Myocyte (in vitro differentiated cells): ENCODE data around the gene TMIGD3. TPM values are rescaled to one million over a fixed set of nuclear protein-coding genes. Genes with fewer than 3 reads are reported as not detected.
A peak's percentile ranks its signal among the peaks of the same experiment; 100 is the strongest.

Experiments used
- DNase-seq: peaks from one replicate; pipeline ENCODE4 v3.0.0-alpha.2; 2012; ENCODE audit warnings: low read depth
- total RNA-seq: library from RNA; depleted of rRNA; stranded (reverse); fragments of >200 nt; gene quantifications from 2 replicates; pipeline ENCODE4 v1.2.3, GENCODE V29; 2014

Gene TMIGD3
- total RNA-seq, 1 donor from 2014 or later: not detected

- peak; percentile 78 for DNase-seq
Measured at GRCh38 chr1:111507411-111508201, 4.2 kb upstream of the TMIGD3 start.

- DNase-seq: no peak
Measured at GRCh38 chr1:111506561-111506960, 3.1 kb upstream of the TMIGD3 start.

- DNase-seq: no peak
Measured at GRCh38 chr1:111505641-111506119, 2.2 kb upstream of the TMIGD3 start.

GRCh38 chr1:111504097-111504496, 664 bp upstream of the TMIGD3 start:
- DNase-seq: no peak

GRCh38 chr1:111501645-111502044, 1.8 kb downstream of the TMIGD3 start:
- no peak for DNase-seq

DNA sequence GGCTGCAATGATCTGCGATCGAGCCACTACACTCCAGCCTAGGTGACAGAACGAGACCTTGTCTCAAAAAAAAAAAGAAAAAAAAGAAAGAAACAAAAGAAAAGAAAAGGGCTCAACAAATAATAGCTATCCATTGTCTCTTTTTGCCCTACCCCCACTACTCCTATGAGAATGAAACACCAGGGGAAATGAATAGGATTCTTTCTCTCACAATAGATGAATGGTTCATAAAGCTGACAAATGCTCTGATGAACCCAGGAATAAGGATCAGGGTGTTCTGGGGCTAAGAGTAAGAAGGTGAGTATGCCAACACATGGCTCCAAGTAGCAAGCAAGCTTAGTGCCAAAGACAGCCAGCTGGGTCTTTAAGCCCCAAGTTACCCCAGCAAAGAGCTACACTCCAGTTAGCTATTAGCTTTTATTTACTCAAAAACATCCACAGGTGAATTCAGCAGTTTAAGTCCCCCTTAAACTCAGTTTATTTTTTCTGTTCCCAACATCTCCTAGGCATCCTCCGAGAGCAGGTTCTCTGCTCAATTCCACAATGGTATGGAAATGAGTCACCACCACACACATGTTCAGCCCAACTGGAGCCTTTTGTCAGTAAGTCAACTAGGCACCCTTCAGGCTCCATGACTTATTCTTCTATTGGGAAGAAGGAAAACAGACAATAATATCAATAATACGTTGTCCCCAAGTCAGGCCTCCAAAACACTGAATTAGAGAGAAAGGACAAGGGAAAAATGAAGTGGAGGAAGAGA, 4.2 kb downstream of the TMIGD3 start:
- DNase-seq: no peak

DNA sequence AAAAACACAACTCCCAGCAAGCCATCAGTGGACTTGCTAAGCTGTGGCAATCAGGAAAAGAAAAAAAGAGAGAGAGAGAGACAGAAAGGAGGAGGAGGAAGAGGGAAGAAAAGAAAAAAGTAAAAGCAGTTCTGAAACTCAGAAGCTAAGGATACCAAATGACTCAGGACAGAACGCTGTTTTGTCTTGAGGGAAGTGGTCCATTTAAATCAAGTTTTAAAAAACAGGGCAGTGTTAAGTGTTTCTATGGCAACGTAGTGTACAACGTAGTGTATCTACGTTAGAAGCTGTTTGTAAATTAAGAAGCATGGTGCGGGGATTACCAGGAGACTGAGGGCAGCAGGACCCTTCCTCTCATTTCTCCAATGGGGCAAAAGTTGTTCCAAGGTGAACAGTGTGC, 5.8 kb downstream of the TMIGD3 start:
- DNase-seq: no peak

DNA sequence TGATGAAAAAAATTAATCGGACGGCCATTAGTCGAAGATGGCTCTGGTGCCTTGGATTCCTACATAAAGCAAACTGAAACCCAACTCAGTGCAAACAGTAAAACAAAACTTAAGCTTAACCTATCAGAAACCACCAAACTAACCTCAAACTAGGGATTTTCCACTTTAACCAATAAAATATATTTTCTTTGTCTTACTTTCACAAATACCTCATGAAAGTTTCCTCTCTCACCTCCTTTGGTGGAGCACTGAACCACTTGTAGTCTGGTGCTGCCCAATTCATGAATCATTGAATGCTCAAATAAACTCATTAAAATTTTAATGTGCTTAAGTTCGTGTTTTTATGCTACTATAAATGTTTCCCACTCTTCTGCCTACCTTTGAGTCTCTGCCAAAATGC, 7.0 kb downstream of the TMIGD3 start:
- no peak for DNase-seq

DNA sequence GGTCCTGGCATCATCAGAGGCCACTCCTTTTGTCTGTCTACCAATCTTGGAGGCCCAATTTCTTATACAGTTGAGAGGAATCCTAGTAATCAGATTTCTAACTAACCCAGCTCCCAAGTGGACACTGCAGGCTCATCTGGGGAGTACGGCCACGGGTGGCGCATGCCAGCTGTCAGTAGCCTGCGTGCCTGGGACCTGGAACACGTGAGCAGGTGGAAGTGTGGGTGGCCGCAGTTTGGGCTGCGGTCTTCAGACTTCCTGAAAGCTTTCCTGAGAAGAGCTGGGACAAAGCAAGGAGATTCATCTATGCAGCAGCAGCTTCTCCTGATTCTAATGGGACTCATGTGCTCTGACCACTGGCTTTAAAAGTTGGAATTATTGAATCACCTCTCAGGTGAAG, 12.4 kb downstream of the TMIGD3 start:
- no peak for DNase-seq

DNA sequence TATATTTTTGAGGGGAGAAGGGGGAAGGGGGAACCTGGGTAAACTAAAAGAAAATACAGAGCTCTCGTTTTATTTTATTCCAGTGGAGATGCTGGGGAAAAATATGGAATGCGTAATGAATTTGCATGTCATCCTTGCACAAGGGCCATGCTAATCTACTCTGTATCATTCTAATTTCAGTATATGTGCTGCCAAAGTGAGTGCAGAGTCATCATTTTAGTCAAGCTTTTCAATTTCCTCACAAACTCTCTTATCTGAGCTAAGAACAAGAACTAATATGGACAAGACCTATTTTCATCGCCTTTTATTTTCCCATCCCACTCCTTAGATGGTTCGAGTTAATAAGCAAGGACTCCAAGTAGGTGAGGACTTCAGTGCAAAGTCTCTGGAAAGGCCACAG, 13.2 kb downstream of the TMIGD3 start:
- no peak for DNase-seq

- DNase-seq: no peak
Measured at GRCh38 chr1:111489604-111490003, 13.8 kb downstream of the TMIGD3 start.

DNA sequence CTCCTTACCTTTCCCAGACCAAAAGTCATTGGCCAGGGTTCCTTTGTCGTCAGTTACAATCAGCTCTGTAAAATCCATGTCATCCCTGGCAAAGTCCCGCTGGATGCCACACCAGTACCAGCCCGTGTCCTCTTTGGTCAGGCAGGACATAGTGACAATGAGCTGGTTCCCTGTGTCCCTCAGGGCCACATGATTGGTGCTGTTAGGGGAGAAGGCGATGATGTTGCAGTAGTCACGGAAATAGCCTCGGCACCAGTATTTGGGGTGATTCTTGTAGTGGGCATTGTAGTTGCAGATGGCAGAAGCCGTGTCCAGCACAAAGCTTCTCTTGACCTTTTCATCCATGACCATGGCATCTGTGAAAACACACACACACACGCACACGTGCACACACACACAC, 14.8 kb downstream of the TMIGD3 start:
- DNase-seq: no peak

DNA sequence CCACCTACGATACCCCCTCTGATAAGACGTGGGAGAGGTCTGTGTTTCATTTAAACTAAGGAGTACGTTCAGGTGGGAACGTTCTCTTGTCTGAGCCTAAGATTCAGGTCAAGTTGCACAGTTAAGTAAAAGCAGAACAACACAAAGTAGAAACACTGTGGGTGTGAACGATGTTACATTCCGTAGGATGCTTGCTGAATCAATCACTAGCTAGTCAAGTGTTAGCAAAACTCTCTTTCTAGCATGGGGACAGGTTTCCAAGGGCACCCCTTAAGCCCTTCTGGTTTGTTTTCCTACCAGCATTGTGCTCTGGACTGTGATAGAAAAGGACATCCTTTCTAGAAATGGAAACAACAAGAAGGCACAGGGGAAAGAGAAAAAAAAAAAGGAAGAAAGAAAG, 16.3 kb downstream of the TMIGD3 start:
- no peak for DNase-seq

GRCh38 chr1:111486431-111486830, 17.0 kb downstream of the TMIGD3 start:
- DNase-seq: no peak

DNA sequence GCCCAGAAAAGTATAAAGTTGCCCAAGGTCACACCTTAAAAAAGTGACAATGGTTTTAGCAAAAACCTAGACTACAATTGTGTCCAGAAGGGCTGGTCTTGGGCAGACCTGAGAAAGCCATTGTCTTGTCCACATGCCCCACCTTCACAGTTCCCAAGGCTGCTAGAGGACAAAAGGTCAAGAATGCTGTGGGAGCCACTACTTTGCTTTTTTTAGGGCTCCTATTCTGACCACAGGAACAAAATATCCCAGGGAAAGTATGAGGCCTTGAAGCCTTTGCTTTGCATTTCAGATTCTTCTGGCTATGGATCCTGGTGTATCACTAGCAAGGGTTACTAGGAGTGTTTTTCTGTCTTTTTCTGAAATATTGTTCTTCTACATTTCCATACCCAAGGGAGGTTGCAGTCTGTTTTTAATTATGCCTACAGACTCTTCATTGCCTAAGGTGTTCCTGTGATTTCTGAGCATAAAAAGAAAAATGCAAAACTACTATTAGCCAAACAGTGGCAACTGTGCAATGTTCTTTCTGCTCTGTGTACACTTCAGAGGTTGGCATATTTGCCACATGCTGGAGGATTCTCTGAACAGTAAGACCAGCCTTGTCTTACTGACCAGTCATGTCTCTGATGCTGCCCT, 18.9 kb downstream of the TMIGD3 start:
- peak; percentile 53 for DNase-seq

DNA sequence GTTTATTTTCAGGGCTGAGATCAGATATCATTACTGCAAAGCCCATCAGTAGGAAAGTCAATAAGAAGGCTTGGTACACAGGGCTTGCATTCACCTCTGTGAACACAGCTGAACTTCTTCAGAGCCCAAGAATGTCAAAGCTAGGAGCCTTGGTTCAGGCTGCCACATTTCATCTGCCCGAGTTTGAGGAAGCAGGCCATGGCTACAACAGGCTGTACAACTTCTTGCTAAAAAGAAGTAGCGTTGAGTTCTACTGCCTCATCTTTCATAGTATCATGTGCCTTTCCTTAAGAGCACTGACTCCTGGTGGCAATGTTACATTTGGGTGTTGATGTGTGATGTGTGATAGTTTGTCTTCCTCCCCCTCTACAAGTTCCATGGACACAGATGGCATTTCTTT, 19.6 kb downstream of the TMIGD3 start:
- DNase-seq: no peak

DNA sequence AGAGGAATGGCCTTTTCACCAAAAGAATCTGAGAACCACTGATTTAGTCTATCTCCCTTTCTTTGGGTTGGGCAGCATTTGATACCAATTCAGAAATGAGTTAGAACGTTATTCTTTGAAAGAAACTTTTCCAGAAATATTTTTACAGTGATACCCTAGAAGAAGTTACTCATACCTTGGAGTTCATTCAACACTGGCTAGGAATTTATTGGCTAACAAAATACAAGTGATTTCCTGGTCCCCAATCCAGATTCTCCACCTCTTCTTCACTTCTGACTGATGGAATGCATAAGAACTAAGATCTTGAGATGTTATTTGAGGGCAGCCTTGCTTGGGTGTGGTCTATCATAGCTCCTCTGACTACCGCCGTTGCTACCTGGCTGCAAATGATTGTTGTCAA, 20.3 kb downstream of the TMIGD3 start:
- DNase-seq: no peak

DNA sequence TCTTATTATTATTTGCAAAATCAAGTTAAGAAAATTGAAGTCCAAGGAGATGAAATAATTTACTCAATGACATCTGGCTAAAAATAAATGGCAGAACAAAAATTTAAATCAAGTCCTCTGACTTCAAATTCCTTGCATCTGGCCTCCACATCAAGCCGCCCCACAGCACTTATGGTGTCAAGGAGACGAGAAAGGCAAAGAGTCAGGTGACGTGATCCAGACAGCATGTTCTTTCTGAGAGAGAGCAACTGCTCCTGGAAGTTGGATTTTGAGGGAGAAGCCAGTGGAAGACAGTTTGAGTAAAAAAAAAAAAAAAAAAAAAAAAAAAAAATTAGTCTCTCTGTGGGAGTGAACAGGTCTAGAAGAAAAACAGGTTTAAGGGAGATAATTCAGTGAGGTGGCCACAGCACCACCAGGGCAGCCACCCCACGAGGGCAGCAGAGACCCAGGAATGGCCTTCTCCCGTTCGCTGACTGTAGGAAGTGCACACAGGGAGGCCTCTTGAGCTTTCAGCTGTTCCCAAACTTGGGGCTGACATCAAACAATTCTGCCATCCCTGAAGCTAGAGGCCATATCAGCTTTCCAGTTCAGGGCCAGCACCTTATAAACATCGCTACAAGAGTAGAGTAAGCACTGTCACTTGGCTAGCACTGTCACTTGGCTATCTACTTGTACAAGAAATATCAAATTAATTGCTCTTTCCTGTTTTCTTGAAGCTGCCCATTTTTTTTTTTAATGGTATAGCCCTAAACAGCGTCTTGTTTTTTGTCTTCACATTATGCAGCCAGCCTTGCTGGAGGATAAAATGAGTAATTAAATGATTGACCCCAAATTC, 21.8 kb downstream of the TMIGD3 start:
- DNase-seq: peak; percentile 89

DNA sequence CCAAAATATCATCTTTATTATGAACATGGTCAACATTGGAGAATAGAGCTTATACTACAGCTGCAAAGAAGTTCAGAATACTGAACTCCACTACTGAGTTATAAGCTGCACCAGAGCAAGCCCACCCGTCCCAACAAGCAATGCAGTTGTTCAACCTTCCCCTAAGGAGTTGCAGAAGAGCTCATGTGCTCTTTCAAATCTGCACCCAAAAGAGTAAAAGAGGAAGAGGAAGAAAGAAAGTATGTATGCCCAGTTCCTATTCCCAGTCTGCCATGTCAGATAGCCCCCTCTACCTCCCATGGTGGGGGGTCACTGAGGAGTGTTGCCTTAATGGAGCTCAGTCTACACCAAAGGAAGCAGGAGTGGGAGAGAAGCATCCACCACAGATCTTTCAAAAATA, 22.8 kb downstream of the TMIGD3 start:
- no peak for DNase-seq

DNA sequence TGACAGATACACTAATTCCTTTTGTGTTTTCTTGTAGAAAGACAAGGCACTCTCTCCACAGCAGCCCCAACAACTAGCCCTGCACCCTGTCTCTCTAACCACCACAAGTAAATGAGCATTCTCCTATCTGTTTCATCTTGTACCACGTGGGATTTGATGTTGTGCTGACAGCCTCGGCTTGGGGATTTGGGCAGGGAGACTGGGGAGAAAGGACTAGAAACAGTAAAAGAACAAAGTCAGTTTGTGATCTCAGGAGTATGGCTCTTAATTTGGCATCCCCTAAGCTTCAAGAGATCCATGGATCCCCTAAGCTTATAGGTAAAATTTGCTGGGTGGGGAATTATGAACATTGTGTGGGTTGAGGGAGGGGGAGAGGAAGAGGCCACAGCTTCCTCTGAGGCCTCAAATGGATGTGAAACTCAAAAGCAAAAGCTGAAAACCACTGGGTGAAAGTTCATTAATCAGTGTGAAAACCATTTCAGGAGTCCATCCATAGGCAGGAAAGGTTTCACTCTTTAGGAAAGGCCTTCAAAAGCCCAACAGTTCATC, 26.6 kb downstream of the TMIGD3 start:
- DNase-seq: no peak

DNA sequence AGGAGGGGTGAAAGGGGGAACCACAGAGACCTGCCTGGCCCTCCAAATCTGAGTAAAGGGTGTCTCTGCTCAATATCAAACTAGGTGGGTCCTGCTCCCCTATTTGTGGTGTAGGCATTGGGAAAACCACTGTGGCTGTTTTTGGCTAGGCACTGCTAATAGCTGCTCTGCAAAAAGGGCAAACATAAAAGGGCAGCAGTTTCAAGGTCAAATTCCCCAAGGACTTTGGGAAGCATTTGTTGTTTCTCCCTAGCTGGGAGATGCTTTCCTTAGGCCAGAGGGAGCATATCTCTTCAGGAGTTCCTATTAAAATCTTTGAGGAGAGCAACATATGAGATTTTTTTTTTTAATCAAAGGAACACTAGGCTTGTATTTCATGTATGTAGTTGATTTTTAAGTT, 27.2 kb downstream of the TMIGD3 start:
- DNase-seq: no peak
